GM10266 (cell line): Measurements from ENCODE around the gene WDHD1.
"Not testable (repeated sequence)": the region's sequence is repeated elsewhere in the genome, so short reads cannot be mapped to it uniquely, and the experiment has no call there.

Experiments
- DNase-seq: peaks from one replicate; pipeline ENCODE4 v3.0.0; 2012; ENCODE audit errors: extremely low spot score
- TF ChIP-seq, protein P1 (sequence below): IDR thresholded peaks from 2 replicates; pipeline ENCODE4 v1.5.1; 2012; ENCODE audit warnings: mild to moderate bottlenecking, low read depth; ENCODE audit not compliant: control insufficient read depth, insufficient read depth; ENCODE audit errors: missing control alignments

WDHD1 gene

GRCh38 chr14:55047301-55048053 lies 20.6 kb upstream of the WDHD1 start:
- DNase-seq: no peak
- TF ChIP-seq, protein P1, sequence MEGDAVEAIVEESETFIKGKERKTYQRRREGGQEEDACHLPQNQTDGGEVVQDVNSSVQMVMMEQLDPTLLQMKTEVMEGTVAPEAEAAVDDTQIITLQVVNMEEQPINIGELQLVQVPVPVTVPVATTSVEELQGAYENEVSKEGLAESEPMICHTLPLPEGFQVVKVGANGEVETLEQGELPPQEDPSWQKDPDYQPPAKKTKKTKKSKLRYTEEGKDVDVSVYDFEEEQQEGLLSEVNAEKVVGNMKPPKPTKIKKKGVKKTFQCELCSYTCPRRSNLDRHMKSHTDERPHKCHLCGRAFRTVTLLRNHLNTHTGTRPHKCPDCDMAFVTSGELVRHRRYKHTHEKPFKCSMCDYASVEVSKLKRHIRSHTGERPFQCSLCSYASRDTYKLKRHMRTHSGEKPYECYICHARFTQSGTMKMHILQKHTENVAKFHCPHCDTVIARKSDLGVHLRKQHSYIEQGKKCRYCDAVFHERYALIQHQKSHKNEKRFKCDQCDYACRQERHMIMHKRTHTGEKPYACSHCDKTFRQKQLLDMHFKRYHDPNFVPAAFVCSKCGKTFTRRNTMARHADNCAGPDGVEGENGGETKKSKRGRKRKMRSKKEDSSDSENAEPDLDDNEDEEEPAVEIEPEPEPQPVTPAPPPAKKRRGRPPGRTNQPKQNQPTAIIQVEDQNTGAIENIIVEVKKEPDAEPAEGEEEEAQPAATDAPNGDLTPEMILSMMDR: no peak

DNA sequence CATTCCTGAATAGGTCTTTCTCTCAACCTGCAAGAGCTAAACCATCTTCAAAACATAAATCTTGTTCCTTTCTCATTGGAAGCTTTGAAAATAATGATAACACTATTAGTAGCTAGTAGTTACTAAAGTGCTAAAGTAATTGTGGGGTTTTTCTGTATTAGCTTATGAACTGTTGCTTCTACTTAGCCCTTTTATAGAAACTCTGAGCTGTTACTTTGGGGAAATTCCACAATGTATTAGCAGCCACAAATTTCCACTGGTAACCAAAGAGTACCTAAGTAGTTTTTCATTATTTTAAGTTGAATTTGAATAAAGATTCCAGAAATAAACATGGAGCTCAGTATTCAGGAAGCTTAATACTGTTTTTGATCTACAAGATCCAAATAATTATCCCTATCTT lies 18.2 kb upstream of the WDHD1 start:
- DNase-seq: no peak
- TF ChIP-seq, protein P1: no peak

- TF ChIP-seq, protein P1: no peak
- no peak for DNase-seq
These were observed 16.6 kb upstream of the WDHD1 start for GRCh38 chr14:55043528-55043927.

DNA sequence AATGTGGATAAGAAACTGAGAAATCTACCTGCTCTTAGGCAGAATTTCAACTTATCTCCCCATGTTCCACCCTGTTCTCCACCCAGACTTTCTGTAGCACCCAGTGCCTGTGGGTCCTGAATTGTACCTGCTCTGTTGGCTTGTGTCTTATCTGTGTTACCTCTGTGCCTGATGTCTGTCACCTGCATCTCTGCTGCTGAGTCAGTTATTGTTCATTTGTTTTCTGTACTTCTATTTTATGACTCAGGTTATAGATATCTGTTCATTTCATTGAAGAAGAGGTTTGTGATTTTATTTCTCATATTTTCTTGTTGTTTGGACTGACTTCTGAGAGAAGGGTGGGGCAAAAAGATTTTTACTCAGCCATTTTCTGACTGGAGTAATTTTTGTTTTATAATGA lies 11.8 kb upstream of the WDHD1 start:
- no peak for DNase-seq
- TF ChIP-seq, protein P1: no peak

DNA sequence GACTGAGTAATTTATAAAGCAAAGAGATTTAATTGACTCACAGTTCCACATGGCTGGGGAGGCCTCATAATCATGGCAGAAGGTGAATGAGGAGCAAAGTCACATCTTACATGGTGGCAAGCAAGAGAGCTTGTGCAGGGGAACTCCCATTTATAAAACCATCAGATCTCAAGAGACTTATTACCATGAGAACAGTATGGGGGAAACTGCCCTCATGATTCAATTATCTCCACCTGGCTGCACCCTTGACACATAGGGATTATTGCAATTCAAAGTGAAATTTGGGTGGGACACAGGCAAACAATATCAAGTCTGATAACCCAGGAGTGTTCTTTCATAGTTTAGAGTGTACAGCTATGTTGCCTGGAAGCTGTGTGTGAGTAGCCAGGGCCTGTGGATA lies 11.1 kb upstream of the WDHD1 start:
- not testable (repeated sequence) for DNase-seq

DNA sequence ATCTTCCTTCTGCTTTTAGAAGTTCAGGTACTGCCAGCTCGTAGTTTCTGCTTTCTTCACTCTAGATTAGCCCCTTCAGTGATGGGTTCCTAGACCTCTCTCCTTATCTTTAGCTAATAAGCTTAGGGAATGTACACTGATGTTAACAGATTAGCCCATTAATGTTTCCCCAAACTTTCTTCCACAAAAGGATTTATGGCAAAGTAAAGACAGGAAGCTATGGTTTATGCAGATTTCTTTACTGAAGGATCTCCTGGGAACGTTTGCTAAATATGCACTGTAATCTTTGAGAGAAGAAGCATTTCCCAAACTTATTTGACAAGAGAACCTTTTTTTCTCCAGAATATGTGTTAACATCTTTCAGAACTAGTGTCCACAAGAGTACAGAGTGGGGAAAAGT lies 4.3 kb upstream of the WDHD1 start:
- DNase-seq: no peak
- TF ChIP-seq, protein P1: no peak

DNA sequence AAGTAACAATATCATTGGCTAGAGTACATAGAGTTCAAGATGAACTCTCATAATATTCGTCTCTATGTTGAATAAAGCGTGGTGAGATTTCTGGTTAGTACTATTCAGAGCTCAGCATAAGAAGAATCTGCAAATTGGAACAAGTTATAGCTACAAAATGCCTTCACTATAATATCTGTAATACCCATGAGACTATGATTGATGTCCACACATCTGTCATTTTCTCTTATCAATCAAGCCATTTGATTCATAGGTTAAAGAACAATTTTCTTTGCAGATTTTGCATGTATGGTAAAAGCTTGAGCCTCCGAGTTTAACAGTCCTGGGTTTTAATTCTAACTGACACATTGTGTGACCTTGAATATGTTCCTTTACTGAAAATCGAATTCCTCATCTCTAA lies 1.6 kb upstream of the WDHD1 start:
- TF ChIP-seq, protein P1: no peak
- DNase-seq: no peak

- TF ChIP-seq, protein P1: no peak
- DNase-seq: no peak
These were observed 1.2 kb upstream of the WDHD1 start for GRCh38 chr14:55028066-55028465.
